Measurements from ENCODE around the gene HPGD.

GRCh38 chr4:174517502-174518445, 4.5 kb downstream of the HPGD start:
- TF ChIP-seq CTCF (IDR thresholded peaks at IDR 0.05): no peak
- no peak for TF ChIP-seq POLR2A (IDR thresholded peaks at IDR 0.05)
